NCI-H774 (cell line): ENCODE data around the gene SS18L1.

Source experiments
- DNase-seq: peaks from one replicate; lab custom pipeline; 2025; lab: John Stamatoyannopoulos, UW

The SS18L1 gene

DNA sequence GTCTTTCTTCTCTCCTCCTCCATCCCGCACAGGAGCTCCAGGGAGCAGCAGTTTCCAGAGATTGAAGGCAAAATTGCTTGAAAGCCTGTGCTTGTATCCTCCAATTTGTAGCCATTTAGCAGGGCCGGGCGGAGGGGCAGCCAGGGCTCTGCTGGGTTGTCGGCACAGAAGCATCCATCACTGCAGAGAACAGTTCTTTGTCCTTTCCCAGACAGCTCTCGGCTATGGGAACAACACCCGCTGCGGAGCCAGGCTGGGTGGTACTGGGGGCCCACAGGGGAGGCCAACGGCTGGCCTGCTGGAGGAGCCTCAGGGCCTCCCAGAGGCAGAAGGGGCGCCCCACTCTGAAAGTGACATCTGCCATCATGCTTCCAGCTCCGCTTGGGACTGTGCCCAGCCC is 68.7 kb downstream of the SS18L1 start:
- DNase-seq: no peak

DNA sequence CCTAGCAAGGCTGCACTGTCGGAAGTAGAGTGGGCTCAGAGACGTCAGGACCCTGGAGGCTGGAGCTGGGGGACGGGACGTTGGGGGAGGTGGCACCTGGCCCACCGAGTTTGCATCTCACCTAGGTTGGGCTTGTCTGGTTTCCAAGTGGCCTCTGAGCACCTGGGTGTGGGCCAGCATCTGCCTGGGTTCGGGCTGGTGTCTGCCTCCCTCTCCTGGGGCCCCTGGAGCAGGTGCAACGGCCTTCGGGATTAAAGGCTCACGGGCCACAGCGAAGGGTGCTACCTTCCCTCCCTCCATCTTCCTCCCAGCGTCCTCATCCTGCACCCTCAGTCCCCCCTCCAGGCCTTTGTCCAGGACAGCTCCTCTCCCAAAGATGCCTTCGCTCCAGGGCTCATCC is 70.5 kb downstream of the SS18L1 start:
- no peak for DNase-seq

- DNase-seq: no peak
Observed at GRCh38 chr20:62215020-62215990, 71.7 kb downstream of the SS18L1 start.

GRCh38 chr20:62215991-62216635 is 72.5 kb downstream of the SS18L1 start:
- no peak for DNase-seq

DNA sequence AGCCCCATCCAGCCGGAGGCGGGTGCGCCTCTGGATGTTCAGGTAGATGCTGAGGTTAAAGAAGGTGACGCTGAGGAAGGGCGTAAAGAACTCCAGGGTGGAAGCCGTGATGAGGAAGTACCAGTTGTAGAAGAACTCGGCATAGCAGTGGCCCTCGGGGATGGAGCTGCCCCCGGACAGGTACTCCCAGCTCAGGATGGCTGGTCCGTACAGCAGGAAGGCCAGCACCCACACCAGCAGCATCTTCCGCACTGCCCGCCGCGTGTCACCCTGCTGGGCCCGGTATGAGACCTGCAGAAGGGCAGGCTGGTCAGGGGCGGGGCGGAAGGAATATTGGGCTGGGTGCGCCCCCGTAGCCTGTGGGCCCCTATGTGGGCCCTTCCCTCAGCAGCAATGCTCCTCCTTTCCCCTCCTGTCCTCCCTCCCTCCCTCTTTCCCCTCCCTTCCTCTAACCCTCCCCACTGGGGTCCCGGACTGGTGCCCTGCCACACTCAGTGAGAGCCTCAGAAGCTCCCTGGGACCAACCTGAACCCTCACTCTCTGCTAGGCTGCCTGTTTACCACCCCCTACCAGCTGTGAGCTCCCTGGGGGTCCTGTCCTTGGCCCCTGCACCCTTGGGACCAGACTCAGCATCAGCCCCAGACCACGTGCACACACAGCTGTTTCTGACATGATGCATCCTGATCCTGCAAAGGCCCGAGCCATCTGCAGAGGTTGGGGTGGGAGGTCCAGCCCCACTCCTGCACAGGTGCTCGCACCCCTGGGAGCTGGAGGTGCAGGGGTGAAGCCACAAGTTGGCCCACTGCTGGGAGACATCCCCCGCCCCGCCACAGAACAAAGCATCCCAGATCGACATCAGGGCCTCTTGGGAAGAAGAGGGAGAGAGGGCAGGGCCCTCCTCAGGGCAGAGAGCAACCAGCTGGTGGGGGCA is 73.3 kb downstream of the SS18L1 start:
- no peak for DNase-seq

DNA sequence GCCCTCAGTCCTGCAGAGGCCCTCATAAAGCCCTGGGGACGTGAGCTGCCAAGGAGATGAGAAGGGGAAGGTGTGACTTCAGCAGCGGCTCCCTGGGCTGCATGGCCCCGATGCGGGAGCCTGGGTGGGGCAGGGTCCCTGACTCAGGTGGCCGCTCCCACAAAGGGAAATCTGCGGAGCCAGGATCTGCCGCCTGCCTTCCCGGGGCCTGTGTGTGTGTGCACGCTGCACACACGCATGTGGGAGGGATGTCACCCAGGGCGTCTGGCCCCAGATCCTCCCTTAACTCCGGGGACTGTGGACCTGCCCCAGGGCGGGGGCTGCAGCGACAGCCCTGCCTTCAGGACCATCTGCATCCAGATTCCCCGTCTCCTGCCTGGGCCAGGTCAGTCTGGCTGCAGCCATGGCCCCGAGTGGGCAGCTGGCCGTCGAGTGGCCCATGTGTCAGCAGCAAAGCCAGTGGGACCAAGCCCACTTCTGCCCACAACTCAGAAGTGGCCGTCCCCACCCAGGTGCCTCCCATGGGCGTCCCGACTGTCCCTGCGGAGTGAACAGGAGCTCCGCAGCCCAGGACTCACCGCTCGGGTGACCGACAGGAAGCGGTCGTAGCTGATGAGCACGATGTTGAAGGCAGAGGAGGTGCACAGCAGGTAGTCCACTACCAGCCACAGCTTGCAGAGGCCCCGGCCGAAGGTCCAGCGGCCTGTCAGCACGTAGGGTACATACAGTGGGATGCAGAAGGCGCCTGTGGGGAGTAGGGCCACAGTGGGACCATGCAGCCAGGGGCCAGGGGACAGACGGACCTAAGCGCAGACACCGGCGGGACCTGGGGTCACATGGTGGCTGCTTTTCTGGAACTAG is 74.6 kb downstream of the SS18L1 start:
- DNase-seq: no peak

- no peak for DNase-seq
Observed at GRCh38 chr20:62219101-62219991, 75.8 kb downstream of the SS18L1 start.

GRCh38 chr20:62219992-62220665 is 76.6 kb downstream of the SS18L1 start, which contains the start of gene HRH3:
Gene HRH3, minus strand, starts transcription at chr20:62220278. Its CDS starts 308 bp downstream, at chr20:62219970.
- DNase-seq: peak; percentile 46

GRCh38 chr20:62220666-62221568 is 77.3 kb downstream of the SS18L1 start:
- no peak for DNase-seq

DNA sequence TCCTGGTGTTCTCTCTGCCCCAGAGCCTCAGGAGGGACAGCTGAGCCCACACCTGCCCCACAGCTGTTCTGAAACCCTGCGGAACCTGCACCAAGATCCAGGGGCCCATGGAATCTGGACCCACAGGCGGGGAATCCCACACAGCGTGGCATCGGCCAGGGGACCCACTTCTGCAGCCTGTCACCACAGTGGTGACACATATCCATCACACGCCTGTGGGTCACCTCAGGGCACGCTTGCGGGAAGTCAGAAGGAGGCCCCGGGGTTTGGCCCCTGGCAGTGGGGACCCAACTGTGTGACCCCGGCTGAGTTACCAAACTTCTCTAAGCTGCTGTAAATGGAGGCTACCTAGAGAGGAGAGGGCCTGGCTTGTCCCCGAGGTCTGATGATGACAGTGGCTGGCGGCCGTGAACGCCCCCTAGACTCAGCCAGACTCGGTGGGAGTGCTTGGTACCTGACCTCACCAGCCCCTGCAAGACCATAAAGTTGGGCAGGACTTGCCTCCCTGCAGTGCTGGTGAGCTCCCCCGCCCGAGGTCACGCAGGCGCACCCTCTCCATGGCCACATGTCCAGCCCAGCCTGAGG is 78.8 kb downstream of the SS18L1 start:
- DNase-seq: no peak

- DNase-seq: no peak
Observed at GRCh38 chr20:62222972-62223371, 79.4 kb downstream of the SS18L1 start.

DNA sequence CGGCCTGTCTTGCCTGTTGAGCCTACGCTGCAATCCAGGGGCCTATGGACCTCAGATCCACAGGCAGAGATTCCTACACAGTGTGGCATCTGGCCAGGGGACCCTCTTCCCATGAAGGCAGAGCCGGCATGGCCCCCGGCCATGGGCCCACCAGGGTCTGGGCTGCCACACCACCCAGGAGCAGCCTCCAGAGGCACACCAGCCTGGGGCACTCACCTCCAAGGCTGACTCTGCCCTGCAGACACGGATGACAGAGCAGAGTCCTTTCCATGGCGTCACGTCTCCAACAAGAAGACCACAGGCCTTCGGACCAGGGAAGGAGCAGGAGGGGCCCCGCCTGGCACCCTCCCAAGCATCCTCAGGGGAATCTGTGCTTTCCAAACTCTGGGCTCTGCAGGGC is 80.0 kb downstream of the SS18L1 start:
- DNase-seq: no peak

- no peak for DNase-seq
Observed at GRCh38 chr20:62224113-62224855, 80.7 kb downstream of the SS18L1 start.

DNA sequence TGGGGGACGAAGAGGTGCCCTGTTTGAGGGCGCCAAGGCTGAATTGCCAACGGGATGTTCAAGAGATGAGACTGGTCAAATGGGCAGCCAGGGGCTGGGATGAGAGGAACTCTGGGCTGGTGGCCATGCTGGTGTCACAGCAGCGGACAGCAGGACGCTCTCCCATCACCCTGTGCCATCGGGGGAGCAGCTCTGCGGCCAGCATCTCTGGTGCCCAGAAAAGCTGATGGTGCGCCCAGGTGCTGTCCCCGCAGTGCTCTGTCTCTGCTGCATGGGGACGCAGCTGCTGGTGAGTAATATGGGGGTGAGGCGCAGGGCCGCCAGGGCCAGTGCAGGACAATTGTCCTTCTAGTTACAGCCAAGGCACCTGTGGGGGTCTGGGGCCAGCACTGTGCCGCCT is 81.5 kb downstream of the SS18L1 start:
- DNase-seq: no peak

DNA sequence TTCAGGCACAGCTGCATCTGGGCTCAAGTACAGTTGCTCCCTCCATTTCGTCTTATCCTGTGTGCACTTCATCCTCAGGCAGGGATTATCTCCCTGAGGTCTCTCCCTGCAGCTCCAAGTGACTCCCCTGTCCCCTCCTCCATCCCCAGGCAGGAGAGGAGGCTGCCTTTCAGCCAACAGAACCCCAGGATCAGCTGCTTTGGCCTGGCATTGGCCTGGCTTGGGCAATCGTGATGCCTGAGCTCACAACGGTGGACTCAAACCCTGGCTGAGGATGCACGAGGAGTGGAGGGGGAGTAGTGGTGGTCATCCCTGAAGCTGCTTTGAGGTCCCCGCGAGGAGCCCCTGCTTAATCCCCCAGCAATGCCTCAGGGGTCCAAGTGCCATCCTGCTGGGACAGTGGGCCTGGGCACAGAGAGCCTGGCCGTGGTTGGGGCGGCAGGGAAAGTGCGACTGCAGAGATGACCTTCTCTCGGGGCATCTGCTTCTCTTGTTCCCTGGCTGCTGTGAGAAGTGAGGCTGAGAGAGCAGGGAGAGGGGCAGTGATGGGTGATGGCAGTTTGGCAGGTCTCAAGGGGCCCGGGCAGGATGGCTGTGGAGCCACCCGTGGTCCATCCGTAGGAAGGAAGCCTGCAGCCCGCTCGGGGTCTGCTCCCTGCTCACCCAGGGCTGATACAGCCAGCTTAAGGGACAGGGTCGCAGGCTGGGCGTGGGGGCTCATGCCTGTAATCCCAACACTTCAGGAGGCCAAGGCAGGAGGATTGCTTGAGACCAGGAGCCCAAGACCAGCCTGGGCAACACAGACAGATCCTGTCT is 82.5 kb downstream of the SS18L1 start:
- no peak for DNase-seq
